Measurements from ENCODE around the gene CHM.
"Not testable (repeated sequence)": the region's sequence is repeated elsewhere in the genome, so short reads cannot be mapped to it uniquely, and the experiment has no call there.

The CHM gene

GRCh38 chrX:85928606-85929005, 118.8 kb downstream of the CHM start:
- no peak for TF ChIP-seq CTCF (IDR thresholded peaks at IDR 0.05; ENCODE audit: insufficient read depth, low read length, poor library complexity, severe bottlenecking)
- TF ChIP-seq EZH2phosphoT487 (conservative IDR thresholded peaks at IDR 0.05; ENCODE audit: low read length): no peak
- H3K79me2 ChIP-seq (ENCODE audit: insufficient read depth, low read length): no peaks in the 10 kb centered on the region
- H3F3A ChIP-seq (ENCODE audit: insufficient read depth): no peaks in the 10 kb centered on the region
- H4K20me1 ChIP-seq (ENCODE audit: low read depth, low read length): no peaks in the 10 kb centered on the region
- no peaks in the 10 kb centered on the region for H3K9me2 ChIP-seq (replicated peaks; ENCODE audit: insufficient read depth, low read length)
- no peak overlapping the region for H3K27ac ChIP-seq (ENCODE audit: low read depth, low read length)
- no peak overlapping the region for H3K9ac ChIP-seq (ENCODE audit: low read length)
- no peaks in the 10 kb centered on the region for H3K9me3 ChIP-seq (ENCODE audit: insufficient read depth, low read length)
- no peak overlapping the region for H3K4me3 ChIP-seq (ENCODE audit: insufficient read depth, low read length, poor library complexity, severe bottlenecking)
- no peak overlapping the region for H2AFZ ChIP-seq (ENCODE audit: low read depth, low read length, severe bottlenecking)
- no peak overlapping the region for H3K4me2 ChIP-seq (ENCODE audit: low read depth, low read length, poor library complexity, severe bottlenecking)
- no peaks in the 10 kb centered on the region for H3K27me3 ChIP-seq (ENCODE audit: low read length)
- H3K36me3 ChIP-seq (ENCODE audit: low read length): no peaks in the 10 kb centered on the region

DNA sequence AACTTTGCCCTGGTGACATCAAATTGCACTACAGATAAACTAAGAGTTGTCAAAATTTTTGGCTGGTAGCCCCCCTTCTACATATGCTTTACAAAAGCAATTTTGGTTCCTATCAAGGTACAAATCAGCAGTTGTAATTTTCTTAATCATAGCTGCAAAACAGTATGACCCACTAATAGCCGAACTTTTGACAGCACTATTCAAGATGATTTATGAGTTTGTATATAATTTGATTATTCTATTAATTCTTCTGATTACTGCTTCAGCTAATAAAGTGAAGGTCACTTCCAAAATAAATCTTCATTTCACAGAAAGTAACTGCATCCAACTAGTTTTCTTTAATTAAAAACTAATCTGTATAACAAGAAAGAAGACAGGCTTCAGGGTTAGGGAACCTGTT, 119.6 kb downstream of the CHM start:
- TF ChIP-seq EZH2phosphoT487 (conservative IDR thresholded peaks at IDR 0.05; ENCODE audit: low read length) (no peak), CTCF (IDR thresholded peaks at IDR 0.05; ENCODE audit: insufficient read depth, low read length, poor library complexity, severe bottlenecking) (no peak)
- H3K27me3 ChIP-seq (ENCODE audit: low read length): no peaks in the 10 kb centered on the region

GRCh38 chrX:85922821-85923220, 124.5 kb downstream of the CHM start:
- no peak overlapping the region for H2AFZ ChIP-seq (ENCODE audit: low read depth, low read length, severe bottlenecking)
- H3K4me3 ChIP-seq (ENCODE audit: insufficient read depth, low read length, poor library complexity, severe bottlenecking): no peak overlapping the region
- no peaks in the 10 kb centered on the region for H3K36me3 ChIP-seq (ENCODE audit: low read length)
- H4K20me1 ChIP-seq (ENCODE audit: low read depth, low read length): no peaks in the 10 kb centered on the region
- TF ChIP-seq EZH2phosphoT487 (conservative IDR thresholded peaks at IDR 0.05; ENCODE audit: low read length) (no peak), CTCF (IDR thresholded peaks at IDR 0.05; ENCODE audit: insufficient read depth, low read length, poor library complexity, severe bottlenecking) (no peak)
- no peak overlapping the region for H3K27ac ChIP-seq (ENCODE audit: low read depth, low read length)
- H3K27me3 ChIP-seq (ENCODE audit: low read length): no peaks in the 10 kb centered on the region
- H3K9me2 ChIP-seq (replicated peaks; ENCODE audit: insufficient read depth, low read length): no peaks in the 10 kb centered on the region
- H3F3A ChIP-seq (ENCODE audit: insufficient read depth): no peaks in the 10 kb centered on the region
- H3K9ac ChIP-seq (ENCODE audit: low read length): no peak overlapping the region
- H3K4me2 ChIP-seq (ENCODE audit: low read depth, low read length, poor library complexity, severe bottlenecking): no peak overlapping the region
- H3K9me3 ChIP-seq (ENCODE audit: insufficient read depth, low read length): no peaks in the 10 kb centered on the region
- H3K79me2 ChIP-seq (ENCODE audit: insufficient read depth, low read length): no peaks in the 10 kb centered on the region

More for the DNA sequence above, 119.6 kb downstream of the CHM start:
- H3K27ac ChIP-seq (ENCODE audit: low read depth, low read length): no peak overlapping the region
- no peaks in the 10 kb centered on the region for H3F3A ChIP-seq (ENCODE audit: insufficient read depth)
- no peak overlapping the region for H2AFZ ChIP-seq (ENCODE audit: low read depth, low read length, severe bottlenecking)
- no peak overlapping the region for H3K4me3 ChIP-seq (ENCODE audit: insufficient read depth, low read length, poor library complexity, severe bottlenecking)
- H3K36me3 ChIP-seq (ENCODE audit: low read length): no peaks in the 10 kb centered on the region
- no peaks in the 10 kb centered on the region for H4K20me1 ChIP-seq (ENCODE audit: low read depth, low read length)
- no peaks in the 10 kb centered on the region for H3K79me2 ChIP-seq (ENCODE audit: insufficient read depth, low read length)
- H3K4me2 ChIP-seq (ENCODE audit: low read depth, low read length, poor library complexity, severe bottlenecking): no peak overlapping the region
- no peaks in the 10 kb centered on the region for H3K9me2 ChIP-seq (replicated peaks; ENCODE audit: insufficient read depth, low read length)
- H3K9ac ChIP-seq (ENCODE audit: low read length): no peak overlapping the region
- H3K9me3 ChIP-seq (ENCODE audit: insufficient read depth, low read length): no peaks in the 10 kb centered on the region

DNA sequence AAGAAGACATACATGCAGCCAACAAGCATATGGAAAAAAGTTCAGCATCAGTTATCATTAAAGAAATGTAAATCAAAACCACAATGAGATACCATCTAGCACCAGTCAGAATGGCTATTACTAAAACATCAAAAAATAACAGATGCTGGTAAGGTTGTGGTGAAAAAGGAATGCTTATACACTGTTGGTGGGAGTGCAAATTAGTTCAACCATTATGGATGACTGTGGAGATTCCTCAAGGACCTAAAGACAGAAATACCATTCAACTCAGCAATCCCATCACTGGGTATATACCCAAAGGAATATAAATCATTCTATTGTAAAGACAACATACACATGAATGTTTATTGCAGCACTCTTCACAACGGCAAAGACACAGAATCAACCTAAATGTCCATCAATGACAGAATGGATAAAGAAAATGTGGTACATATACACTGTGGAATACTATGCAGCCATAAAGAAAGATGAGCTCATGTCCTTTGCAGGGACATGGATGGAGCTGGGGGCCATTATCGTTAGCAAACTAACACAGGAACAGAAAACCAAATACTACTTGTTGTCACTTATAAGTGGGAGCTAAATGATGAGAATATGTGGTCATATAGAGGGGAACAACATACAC, 130.6 kb downstream of the CHM start:
- H3K36me3 ChIP-seq (ENCODE audit: low read length); H3F3A ChIP-seq (ENCODE audit: insufficient read depth); H3K9me3 ChIP-seq (ENCODE audit: insufficient read depth, low read length); H3K4me3 ChIP-seq (ENCODE audit: insufficient read depth, low read length, poor library complexity, severe bottlenecking); H3K27me3 ChIP-seq (ENCODE audit: low read length); H3K9ac ChIP-seq (ENCODE audit: low read length); H4K20me1 ChIP-seq (ENCODE audit: low read depth, low read length); H2AFZ ChIP-seq (ENCODE audit: low read depth, low read length, severe bottlenecking); H3K4me2 ChIP-seq (ENCODE audit: low read depth, low read length, poor library complexity, severe bottlenecking); H3K79me2 ChIP-seq (ENCODE audit: insufficient read depth, low read length); H3K9me2 ChIP-seq (replicated peaks; ENCODE audit: insufficient read depth, low read length); H3K27ac ChIP-seq (ENCODE audit: low read depth, low read length): not testable (repeated sequence)
